GM12878 (cell line): ENCODE measurements around the gene WTIP. TPM values are rescaled to one million over a fixed set of nuclear protein-coding genes. Genes with fewer than 3 reads are reported as not detected.

ENCODE experiments used
- FOXM1 ChIP-seq: IDR thresholded peaks from 2 replicates; pipeline ENCODE4 v1.6.1; 2012; ENCODE audit warnings: low read depth, mild to moderate bottlenecking, inconsistent platforms, low read length, moderate library complexity
- NFYB ChIP-seq: IDR thresholded peaks from 2 replicates; pipeline ENCODE4 v1.6.1; 2011; ENCODE audit warnings: low read depth, mild to moderate bottlenecking, low read length, improper control_type of control experiment, moderate library complexity; ENCODE audit not compliant: insufficient read depth
- RAD51 ChIP-seq: fragments of 450-650 bp; IDR thresholded peaks from 2 replicates; pipeline ENCODE4 v1.6.1; 2016; ENCODE audit warnings: moderate library complexity, mild to moderate bottlenecking, inconsistent platforms
- TAF1 ChIP-seq: IDR thresholded peaks from 2 replicates; pipeline ENCODE4 v1.6.1; 2011; ENCODE audit warnings: mild to moderate bottlenecking, low read depth, low read length, borderline replicate concordance
- ZBTB11 ChIP-seq: fragments of 450-650 bp; formaldehyde crosslinking; IDR thresholded peaks from 2 replicates; pipeline ENCODE4 v1.5.0; 2022; ENCODE audit warnings: mild to moderate bottlenecking, missing genetic modification characterization
- polyA plus RNA-seq, 11 experiments: library from polyadenylated mRNA; depleted of rRNA in 4 of 11; unstranded in 6 of 11; stranded (reverse) in 5 of 11; fragments of >200 nt; fragmentation: Nextera tagmentation in 4 of 11; fragmentation: Illumina TruSeq in 1 of 11; extraction: Ambion mirVana in 4 of 11; extraction: Trizol in 1 of 11; gene quantifications; 1 replicate in 1 of 11; 2 replicates in 10 of 11; pipeline versions ENCODE4 v1.2.1 to v1.2.3, GENCODE V29; 2011 to 2016; ENCODE audit warnings: inconsistent platforms in 2 of 11, missing spikeins in 2 of 11, low read depth in 1 of 11
- total RNA-seq, 4 experiments: library from RNA; depleted of rRNA in 3 of 4; stranded (reverse); fragments of >200 nt in 3 of 4; fragmentation: Illumina TruSeq in 1 of 4; extraction: Trizol in 1 of 4; gene quantifications; 2 replicates each; pipeline versions ENCODE4 v1.2.1 to v1.2.3, GENCODE V29; 2013 to 2021
- TF ChIP-seq, protein P1 (sequence below), 3 experiments: IDR thresholded peaks in 2 of 3; conservative IDR thresholded peaks in 1 of 3; 2 replicates each; pipeline ENCODE4 v1.5.1; 2011; ENCODE audit warnings: low read depth in 3 of 3, low read length in 3 of 3, mild to moderate bottlenecking in 3 of 3, control low read depth in 2 of 3, moderate library complexity in 2 of 3, inconsistent platforms in 1 of 3, mixed read lengths in 1 of 3; ENCODE audit not compliant: control insufficient read depth in 2 of 3, insufficient read depth in 1 of 3; ENCODE audit errors: extremely low read depth in 1 of 3

WTIP gene
- total and polyA plus RNA-seq, 10 of the 15 experiments (the other 5 are each of a cell fraction or from before 2014, with no cell fraction given) = 0.06 to 0.77 (median 0.17) TPM; not detected in 2

DNA sequence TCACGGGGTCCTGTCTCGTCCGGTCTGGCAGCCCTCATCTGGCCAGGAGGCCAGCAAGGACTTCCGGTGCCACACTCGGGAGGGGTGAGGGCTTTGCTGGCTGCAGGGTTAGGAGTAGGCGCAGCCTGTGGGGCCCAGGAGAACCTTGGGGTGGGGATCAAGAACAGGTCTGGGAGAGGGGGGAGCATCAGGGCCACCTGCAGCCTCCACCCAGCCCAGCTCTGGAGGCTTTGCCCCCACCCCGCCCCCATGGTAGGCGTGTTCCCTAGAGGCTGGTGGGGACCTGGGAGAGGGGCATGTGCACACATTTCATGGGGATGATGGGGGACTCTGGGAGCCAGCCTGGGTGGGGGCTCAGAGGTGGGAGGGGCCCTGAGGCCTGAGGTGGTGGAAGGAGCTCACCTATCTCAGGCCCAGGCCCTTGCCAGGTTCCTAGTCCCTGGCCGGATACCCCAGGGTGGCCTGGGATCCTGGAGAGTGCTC is 23.3 kb downstream of the WTIP start (continued):
- TF ChIP-seq, protein P1, sequence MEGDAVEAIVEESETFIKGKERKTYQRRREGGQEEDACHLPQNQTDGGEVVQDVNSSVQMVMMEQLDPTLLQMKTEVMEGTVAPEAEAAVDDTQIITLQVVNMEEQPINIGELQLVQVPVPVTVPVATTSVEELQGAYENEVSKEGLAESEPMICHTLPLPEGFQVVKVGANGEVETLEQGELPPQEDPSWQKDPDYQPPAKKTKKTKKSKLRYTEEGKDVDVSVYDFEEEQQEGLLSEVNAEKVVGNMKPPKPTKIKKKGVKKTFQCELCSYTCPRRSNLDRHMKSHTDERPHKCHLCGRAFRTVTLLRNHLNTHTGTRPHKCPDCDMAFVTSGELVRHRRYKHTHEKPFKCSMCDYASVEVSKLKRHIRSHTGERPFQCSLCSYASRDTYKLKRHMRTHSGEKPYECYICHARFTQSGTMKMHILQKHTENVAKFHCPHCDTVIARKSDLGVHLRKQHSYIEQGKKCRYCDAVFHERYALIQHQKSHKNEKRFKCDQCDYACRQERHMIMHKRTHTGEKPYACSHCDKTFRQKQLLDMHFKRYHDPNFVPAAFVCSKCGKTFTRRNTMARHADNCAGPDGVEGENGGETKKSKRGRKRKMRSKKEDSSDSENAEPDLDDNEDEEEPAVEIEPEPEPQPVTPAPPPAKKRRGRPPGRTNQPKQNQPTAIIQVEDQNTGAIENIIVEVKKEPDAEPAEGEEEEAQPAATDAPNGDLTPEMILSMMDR (IDR thresholded peaks at IDR 0.05 in 2 of 3, conservative IDR thresholded peaks at IDR 0.05 in 1 of 3; ENCODE audit: control insufficient read depth in 2 of 3, extremely low read depth in 1 of 3, insufficient read depth in 1 of 3, low read depth in 3 of 3, low read length in 3 of 3) = no peak
- no peak for TF ChIP-seq RAD51
- TF ChIP-seq NFYB = no peak
- no peak for TF ChIP-seq ZBTB11 (CRISPR knock-in tag)
- no peak for TF ChIP-seq TAF1
- TF ChIP-seq FOXM1 = no peak
